Kidney (tissue), 14 donors: ENCODE data around the gene CRYZ. TPM values are rescaled to one million over a fixed set of nuclear protein-coding genes. Genes with fewer than 3 reads are reported as not detected.

ENCODE experiments used
- DNase-seq, 5 donors: peaks; one replicate each; pipeline ENCODE4 v3.0.0-alpha.2; 2013 to 2020
- FAIRE-seq: peaks from 2 replicates; lab custom pipeline; 2012; peaks lifted over from hg19 to GRCh38; lab: Jason Lieb, UNC
- H3K27ac ChIP-seq, 2 donors: one replicate each; pipeline ENCODE4 v1.7.0; 2013; ENCODE audit warnings: low read depth in 2 of 2, low read length in 2 of 2, inconsistent platforms in 1 of 2
- H3K27me3 ChIP-seq: one replicate; pipeline ENCODE4 v1.7.1; 2013; ENCODE audit warnings: low read length, inconsistent platforms; ENCODE audit not compliant: control insufficient read depth, insufficient read depth
- H3K36me3 ChIP-seq, 3 donors: one replicate each; pipeline versions ENCODE4 v1.7.0 to v1.7.1; 2013; ENCODE audit warnings: low read length in 3 of 3, control low read depth in 1 of 3, inconsistent platforms in 1 of 3; ENCODE audit not compliant: insufficient read depth in 3 of 3, control insufficient read depth in 2 of 3
- H3K4me1 ChIP-seq, 3 donors: one replicate each; pipeline versions ENCODE4 v1.7.0 to v1.7.1; 2013; ENCODE audit warnings: low read length in 3 of 3, inconsistent platforms in 1 of 3, low read depth in 1 of 3; ENCODE audit not compliant: control insufficient read depth in 2 of 3, insufficient read depth in 2 of 3
- H3K4me3 ChIP-seq, 3 donors: one replicate each; pipeline versions ENCODE4 v1.7.0 to v1.8.1; 2013; ENCODE audit warnings: low read length in 3 of 3, control low read depth in 1 of 3, inconsistent platforms in 1 of 3
- H3K9ac ChIP-seq, 3 donors: one replicate each; pipeline versions ENCODE4 v1.7.0 to v1.7.1; 2013; ENCODE audit warnings: low read length in 3 of 3, control low read depth in 1 of 3, inconsistent platforms in 1 of 3
- H3K9me3 ChIP-seq, 3 donors: one replicate each; pipeline versions ENCODE4 v1.7.0 to v1.7.1; 2013; ENCODE audit warnings: low read length in 3 of 3, control low read depth in 1 of 3, inconsistent platforms in 1 of 3; ENCODE audit not compliant: control insufficient read depth in 2 of 3, insufficient read depth in 1 of 3
- intact Hi-C: fragments of 100-400 bp; cut with DNase I; formaldehyde crosslinking; loops from one replicate; pipeline ENCODE4 v1.11.1; 2022
- polyA plus RNA-seq: library from polyadenylated mRNA; stranded (reverse); fragments of 350-450 nt; fragmentation: Illumina TruSeq; extraction: RNeasy Lipid Tissue Mini Kit (QIAGEN cat#74804); gene quantifications from one replicate; pipeline ENCODE4 v1.2.3, GENCODE V29; 2014; ENCODE audit warnings: low read depth, low replicate concordance; ENCODE audit not compliant: insufficient read depth
- total RNA-seq: library from RNA; stranded (reverse); fragmentation: NEBNext Ultra II Directional; extraction: Animal tissue kit (Norgen Biotek cat#: 25700); gene quantifications from one replicate; pipeline ENCODE4 v1.2.1, GENCODE V29; 2021
- TF ChIP-seq, protein P1 (sequence below): IDR thresholded peaks from 3 replicates; pipeline ENCODE4 v1.5.1; 2012; ENCODE audit warnings: mild to moderate bottlenecking, moderate library complexity, borderline replicate concordance; ENCODE audit not compliant: insufficient read depth; ENCODE audit errors: extremely low read depth
- donor health status: control.
- donor health status: control.
- donor health status: control.
- donor health status: control.
- donor health status: control.
- donor health status: DM: yes; HTN: yes; CAD: no.
- donor health status: Normal renal cell carcinoma (clear cell type).

The CRYZ gene
- total and polyA plus RNA-seq, 2 donors from 2014 or later, result 160 to 207 TPM

DNA sequence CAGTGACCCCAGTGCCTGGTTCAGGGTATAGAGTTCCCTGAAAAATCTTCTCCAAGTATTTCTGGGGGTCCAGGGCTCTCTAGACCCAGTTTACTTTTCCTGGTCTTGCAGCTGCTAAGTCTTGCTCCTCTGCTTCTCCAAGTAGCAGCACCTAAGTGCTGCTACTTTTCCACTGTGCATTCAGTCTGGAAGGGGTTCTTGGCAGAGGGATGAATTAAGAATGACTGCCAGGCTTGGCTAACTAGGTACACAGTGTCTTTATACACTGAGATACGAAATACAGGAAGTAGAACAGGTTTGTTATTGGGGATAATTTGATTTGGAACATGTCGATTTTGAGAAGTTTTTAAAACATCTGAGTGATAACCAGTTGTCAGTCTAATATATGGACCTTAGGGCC, 35.0 kb downstream of the CRYZ start:
- H3K27me3 ChIP-seq, result no peaks in the 10 kb centered on the region
- DNase-seq (no peak), FAIRE-seq (no peak)
- no peak overlapping the region for H3K4me3 ChIP-seq
- no peaks in the 10 kb centered on the region for H3K9me3 ChIP-seq
- intact Hi-C loops, result no loop called here
- peaks cover 0 to 7% (median 4%) of the 10 kb centered on the region in 3 donors for H3K36me3 ChIP-seq
- no peak overlapping the region for H3K9ac ChIP-seq
- no peak overlapping the region for H3K27ac ChIP-seq
- TF ChIP-seq, protein P1, sequence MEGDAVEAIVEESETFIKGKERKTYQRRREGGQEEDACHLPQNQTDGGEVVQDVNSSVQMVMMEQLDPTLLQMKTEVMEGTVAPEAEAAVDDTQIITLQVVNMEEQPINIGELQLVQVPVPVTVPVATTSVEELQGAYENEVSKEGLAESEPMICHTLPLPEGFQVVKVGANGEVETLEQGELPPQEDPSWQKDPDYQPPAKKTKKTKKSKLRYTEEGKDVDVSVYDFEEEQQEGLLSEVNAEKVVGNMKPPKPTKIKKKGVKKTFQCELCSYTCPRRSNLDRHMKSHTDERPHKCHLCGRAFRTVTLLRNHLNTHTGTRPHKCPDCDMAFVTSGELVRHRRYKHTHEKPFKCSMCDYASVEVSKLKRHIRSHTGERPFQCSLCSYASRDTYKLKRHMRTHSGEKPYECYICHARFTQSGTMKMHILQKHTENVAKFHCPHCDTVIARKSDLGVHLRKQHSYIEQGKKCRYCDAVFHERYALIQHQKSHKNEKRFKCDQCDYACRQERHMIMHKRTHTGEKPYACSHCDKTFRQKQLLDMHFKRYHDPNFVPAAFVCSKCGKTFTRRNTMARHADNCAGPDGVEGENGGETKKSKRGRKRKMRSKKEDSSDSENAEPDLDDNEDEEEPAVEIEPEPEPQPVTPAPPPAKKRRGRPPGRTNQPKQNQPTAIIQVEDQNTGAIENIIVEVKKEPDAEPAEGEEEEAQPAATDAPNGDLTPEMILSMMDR, result no peak
- no peaks in the 10 kb centered on the region for H3K4me1 ChIP-seq

DNA sequence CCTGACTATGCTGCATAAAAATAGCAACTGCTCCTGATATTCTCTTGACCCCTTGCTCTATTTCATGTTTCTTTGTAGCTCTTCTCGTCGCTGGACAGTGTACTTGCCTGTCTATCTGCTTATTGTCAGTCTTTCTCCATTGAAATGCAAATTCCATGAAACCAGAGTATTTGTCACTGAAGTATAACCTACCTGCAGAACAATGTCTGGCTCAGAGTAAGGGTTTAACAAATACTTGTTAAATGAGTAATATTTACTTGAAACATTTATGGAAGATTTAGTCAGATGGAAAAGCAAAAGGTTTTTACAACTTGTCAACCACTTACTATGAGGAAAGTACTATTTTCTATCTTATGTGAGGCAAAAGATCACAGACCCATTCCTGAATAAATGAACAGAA, 39.4 kb downstream of the CRYZ start:
- intact Hi-C loops, result no loop called here
- TF ChIP-seq, protein P1, result no peak
- DNase-seq (no peak), FAIRE-seq (no peak)
- no peak overlapping the region for H3K9ac ChIP-seq
- no peaks in the 10 kb centered on the region for H3K36me3 ChIP-seq
- no peaks in the 10 kb centered on the region for H3K27me3 ChIP-seq
- H3K9me3 ChIP-seq, result no peaks in the 10 kb centered on the region
- H3K4me1 ChIP-seq, result no peaks in the 10 kb centered on the region
- no peak overlapping the region for H3K27ac ChIP-seq
- H3K4me3 ChIP-seq, result no peak overlapping the region

DNA sequence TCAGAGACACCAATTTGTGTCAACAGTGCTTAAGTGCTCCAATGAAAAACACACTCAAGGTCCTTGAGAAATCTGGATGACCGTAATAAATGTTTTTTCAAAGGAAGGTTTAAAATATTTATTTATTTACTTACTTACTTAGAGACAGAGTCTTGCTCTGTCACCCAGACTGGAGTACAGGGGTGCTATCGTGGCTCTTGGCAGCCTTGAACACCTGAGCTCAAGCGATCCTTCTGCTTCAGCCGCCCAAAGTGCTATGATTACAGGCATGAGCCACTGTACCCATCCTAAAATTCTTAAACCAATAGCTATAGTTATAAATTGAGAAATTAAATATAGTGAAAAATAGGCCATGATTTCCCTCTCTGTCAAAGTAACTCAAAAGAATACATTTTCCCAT, 41.9 kb downstream of the CRYZ start:
- DNase-seq (no peak), FAIRE-seq (no peak)
- H3K4me1 ChIP-seq, result no peaks in the 10 kb centered on the region
- no peak overlapping the region for H3K27ac ChIP-seq
- no peaks in the 10 kb centered on the region for H3K27me3 ChIP-seq
- H3K9me3 ChIP-seq, result no peaks in the 10 kb centered on the region
- no peak overlapping the region for H3K4me3 ChIP-seq
- no peaks in the 10 kb centered on the region for H3K36me3 ChIP-seq
- no peak overlapping the region for H3K9ac ChIP-seq
- intact Hi-C loops, result no loop called here
- TF ChIP-seq, protein P1, result no peak

DNA sequence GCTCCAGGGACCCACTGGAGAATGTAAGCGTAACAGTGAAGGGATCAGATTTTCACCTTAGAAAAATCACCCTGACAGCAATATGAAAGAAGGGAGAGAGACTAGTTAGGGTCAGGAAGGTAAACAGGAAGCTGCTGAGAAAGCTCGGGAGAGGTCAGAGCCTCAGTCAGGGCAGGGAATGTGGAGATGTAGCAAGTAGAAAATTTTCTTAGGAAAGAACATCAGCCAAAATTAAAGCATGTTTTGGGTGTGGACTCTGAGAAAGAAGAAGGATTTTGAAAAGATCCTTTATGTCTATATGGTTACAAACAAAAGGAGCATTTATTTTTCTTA, 42.5 kb downstream of the CRYZ start:
- no peak overlapping the region for H3K9ac ChIP-seq
- DNase-seq (no peak), FAIRE-seq (no peak)
- no peaks in the 10 kb centered on the region for H3K4me1 ChIP-seq
- intact Hi-C loops, result no loop called here
- no peak overlapping the region for H3K4me3 ChIP-seq
- H3K9me3 ChIP-seq, result no peaks in the 10 kb centered on the region
- H3K27ac ChIP-seq, result no peak overlapping the region
- TF ChIP-seq, protein P1, result no peak
- no peaks in the 10 kb centered on the region for H3K27me3 ChIP-seq
- H3K36me3 ChIP-seq, result no peaks in the 10 kb centered on the region
